SHP77 treated with DMSO at 0.1 percent for 48 hours (cell line): ENCODE measurements around the gene APOBEC3F.
"Not testable (repeated sequence)": the region's sequence is repeated elsewhere in the genome, so short reads cannot be mapped to it uniquely, and the experiment has no call there.

Experiments
- DNase-seq: peaks from one replicate; lab custom pipeline; 2025; lab: John Stamatoyannopoulos, UW

APOBEC3F gene

GRCh38 chr22:39073981-39074380 lies 33.3 kb downstream of the APOBEC3F start:
- DNase-seq, result no peak

- not testable (repeated sequence) for DNase-seq
Measured at GRCh38 chr22:39076155-39077025, 35.7 kb downstream of the APOBEC3F start.

- DNase-seq, result not testable (repeated sequence)
Measured at GRCh38 chr22:39077026-39077840, 36.6 kb downstream of the APOBEC3F start, which contains the start of gene APOBEC3G. TSS of gene APOBEC3G (plus strand) at chr22:39077275. CDS start at chr22:39077362, 87 bp downstream.

- not testable (repeated sequence) for DNase-seq
Measured at GRCh38 chr22:39077912-39078311, 37.2 kb downstream of the APOBEC3F start.

- no peak for DNase-seq
Measured at GRCh38 chr22:39078329-39078728, 37.7 kb downstream of the APOBEC3F start.

- DNase-seq, result not testable (repeated sequence)
Measured at GRCh38 chr22:39079054-39079637, 38.5 kb downstream of the APOBEC3F start.

- DNase-seq, result no peak
Measured at GRCh38 chr22:39080052-39080762, 39.5 kb downstream of the APOBEC3F start.

GRCh38 chr22:39081016-39081415 lies 40.4 kb downstream of the APOBEC3F start:
- DNase-seq, result no peak

GRCh38 chr22:39081598-39081997 lies 40.9 kb downstream of the APOBEC3F start:
- DNase-seq, result no peak

GRCh38 chr22:39083212-39084165 lies 42.8 kb downstream of the APOBEC3F start:
- DNase-seq, result no peak

- DNase-seq, result no peak
Measured at GRCh38 chr22:39084666-39085065, 44.0 kb downstream of the APOBEC3F start.

- DNase-seq, result no peak
Measured at GRCh38 chr22:39087098-39087497, 46.4 kb downstream of the APOBEC3F start.

- no peak for DNase-seq
Measured at GRCh38 chr22:39087881-39088684, 47.4 kb downstream of the APOBEC3F start.

GRCh38 chr22:39088685-39089032 lies 48.0 kb downstream of the APOBEC3F start:
- DNase-seq, result no peak

- no peak for DNase-seq
Measured at GRCh38 chr22:39089928-39090327, 49.3 kb downstream of the APOBEC3F start.

- no peak for DNase-seq
Measured at GRCh38 chr22:39090426-39091064, 49.9 kb downstream of the APOBEC3F start.

- DNase-seq, result no peak
Measured at GRCh38 chr22:39091126-39092081, 50.7 kb downstream of the APOBEC3F start.
